NCI-H526 treated with DMSO at 0.1 percent for 48 hours (cell line): Measurements from ENCODE around the gene ZBTB8B.

ENCODE experiments used
- DNase-seq: peaks from one replicate; lab custom pipeline; 2025; lab: John Stamatoyannopoulos, UW

ZBTB8B gene

GRCh38 chr1:32508761-32509160 is 43.9 kb downstream of the ZBTB8B start:
- DNase-seq, result no peak

- DNase-seq, result no peak
Measured at GRCh38 chr1:32509939-32510338, 45.1 kb downstream of the ZBTB8B start.
